ENCODE measurements around the gene HDAC4.

HDAC4 gene

DNA sequence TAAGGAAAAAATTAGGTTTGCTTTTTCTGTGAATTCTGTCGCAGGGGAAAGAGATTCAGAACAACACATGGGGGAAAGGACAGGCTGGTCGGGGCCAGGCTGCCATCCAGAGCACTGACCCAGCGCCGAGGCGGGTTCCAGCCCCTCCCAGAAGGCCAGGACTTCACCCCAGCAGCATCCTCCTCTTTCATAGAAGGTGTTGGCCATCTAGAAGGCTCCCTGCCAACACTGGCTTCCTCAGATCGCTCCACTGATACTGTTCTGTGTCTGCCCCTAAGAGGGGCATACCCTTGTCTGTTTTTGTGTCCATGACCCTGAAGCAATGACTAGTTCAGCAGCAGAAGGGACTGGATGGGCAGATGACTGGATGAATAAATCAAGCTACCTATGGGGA, 144.5 kb downstream of the HDAC4 start:
- no peaks in the 10 kb centered on the region for H3K36me3 ChIP-seq (ENCODE audit: control insufficient read depth in 2 of 2, insufficient read depth in 1 of 2, low read length in 2 of 2)
- H3K4me3 ChIP-seq (ENCODE audit: low read depth, low read length) = no peak overlapping the region
- no peak overlapping the region for H3K27ac ChIP-seq (ENCODE audit: extremely low read depth, low read depth, low read length)
- POLR2A ChIA-PET = interaction anchor here (1.1 kb wide), 1 partner anchor 145 kb away, joined by 5 read pairs; the partner anchor contains the start of gene HDAC4
- no peaks in the 10 kb centered on the region for H3K4me1 ChIP-seq (ENCODE audit: control insufficient read depth, insufficient read depth, low read length)
- CTCF ChIA-PET = no interaction called here
- TF ChIP-seq ZFHX2 (tag by site-specific recombination; conservative IDR thresholded peaks at IDR 0.05) = no peak
- no peak for TF ChIP-seq ZFP37 (tag by site-specific recombination; IDR thresholded peaks at IDR 0.05)
- TF ChIP-seq ZNF768 (tag by site-specific recombination; IDR thresholded peaks at IDR 0.05) = no peak
- no peak for TF ChIP-seq ZNF473 (tag by site-specific recombination; IDR thresholded peaks at IDR 0.05)
- TF ChIP-seq KLF16 (tag by site-specific recombination; IDR thresholded peaks at IDR 0.05) = no peak
- TF ChIP-seq ZNF510 (tag by site-specific recombination; IDR thresholded peaks at IDR 0.05; ENCODE audit: insufficient replicate concordance) = no peak
- TF ChIP-seq, protein P1, sequence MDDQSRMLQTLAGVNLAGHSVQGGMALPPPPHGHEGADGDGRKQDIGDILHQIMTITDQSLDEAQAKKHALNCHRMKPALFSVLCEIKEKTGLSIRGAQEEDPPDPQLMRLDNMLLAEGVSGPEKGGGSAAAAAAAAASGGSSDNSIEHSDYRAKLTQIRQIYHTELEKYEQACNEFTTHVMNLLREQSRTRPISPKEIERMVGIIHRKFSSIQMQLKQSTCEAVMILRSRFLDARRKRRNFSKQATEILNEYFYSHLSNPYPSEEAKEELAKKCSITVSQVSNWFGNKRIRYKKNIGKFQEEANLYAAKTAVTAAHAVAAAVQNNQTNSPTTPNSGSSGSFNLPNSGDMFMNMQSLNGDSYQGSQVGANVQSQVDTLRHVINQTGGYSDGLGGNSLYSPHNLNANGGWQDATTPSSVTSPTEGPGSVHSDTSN (CRISPR knock-in tag; IDR thresholded peaks at IDR 0.05) = no peak
- no peak for TF ChIP-seq ZNF19 (tag by site-specific recombination; IDR thresholded peaks at IDR 0.05; ENCODE audit: low read depth)
- no peak for TF ChIP-seq ZNF239 (tag by site-specific recombination; IDR thresholded peaks at IDR 0.05)
- no peaks in the 10 kb centered on the region; the same call in 1 of the 2 replicates for H3K9me3 ChIP-seq (ENCODE audit: control insufficient read depth, insufficient read depth, low read depth, low read length)

DNA sequence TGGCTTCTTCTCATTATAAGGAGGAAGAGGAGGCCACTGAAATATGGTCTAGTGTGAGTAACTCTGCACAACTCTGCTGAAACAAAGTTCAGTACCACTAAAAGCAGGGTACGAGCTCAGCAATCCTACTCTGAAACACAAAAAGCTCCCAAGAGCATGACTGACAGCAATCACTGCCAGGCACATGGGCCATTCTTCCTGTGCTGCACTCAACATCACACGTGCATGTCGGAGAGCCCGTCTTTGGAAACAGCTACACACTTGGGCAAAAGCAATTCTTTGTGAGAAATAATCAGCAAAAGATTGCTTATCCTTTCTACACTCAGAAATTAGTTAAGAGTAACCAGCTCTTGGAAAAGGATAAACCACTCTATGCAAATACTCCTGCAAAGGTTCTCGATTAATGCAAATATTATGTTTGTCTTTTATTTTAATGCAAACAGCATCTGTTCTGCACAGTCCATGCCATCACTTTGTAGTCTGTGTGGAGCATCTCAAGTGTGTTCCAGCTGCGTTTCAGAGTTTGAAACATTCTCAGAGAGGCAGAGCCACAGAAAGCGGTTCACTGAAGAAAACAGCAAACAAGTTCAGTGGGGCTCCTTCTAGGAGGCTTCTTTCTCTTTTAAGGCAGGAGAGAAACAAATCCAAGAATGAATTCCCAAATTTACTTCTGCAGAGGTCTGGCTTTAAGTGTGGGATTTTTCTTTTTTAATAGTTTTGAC, 145.0 kb downstream of the HDAC4 start:
- POLR2A ChIA-PET = no interaction called here
- Histone ChIP-seq H3K9me3 (ENCODE audit: control insufficient read depth, insufficient read depth, low read depth, low read length) (no peaks in the 10 kb centered on the region; the same call in 1 of the 2 replicates), H3K36me3 (ENCODE audit: control insufficient read depth in 2 of 2, insufficient read depth in 1 of 2, low read length in 2 of 2) (no peaks in the 10 kb centered on the region), H3K27ac (ENCODE audit: extremely low read depth, low read depth, low read length) (no peak overlapping the region), H3K4me1 (ENCODE audit: control insufficient read depth, insufficient read depth, low read length) (no peaks in the 10 kb centered on the region), H3K4me3 (ENCODE audit: low read depth, low read length) (no peak overlapping the region)
- CTCF ChIA-PET = interaction anchor here (0.7 kb wide), 1 partner anchor 24 kb away, joined by 3 read pairs; no protein-coding TSS in a partner anchor
- TF ChIP-seq ZNF416 (tag by site-specific recombination; IDR thresholded peaks at IDR 0.05) (no peak), KLF7 (tag by site-specific recombination; IDR thresholded peaks at IDR 0.05; ENCODE audit: borderline replicate concordance) (no peak)

DNA sequence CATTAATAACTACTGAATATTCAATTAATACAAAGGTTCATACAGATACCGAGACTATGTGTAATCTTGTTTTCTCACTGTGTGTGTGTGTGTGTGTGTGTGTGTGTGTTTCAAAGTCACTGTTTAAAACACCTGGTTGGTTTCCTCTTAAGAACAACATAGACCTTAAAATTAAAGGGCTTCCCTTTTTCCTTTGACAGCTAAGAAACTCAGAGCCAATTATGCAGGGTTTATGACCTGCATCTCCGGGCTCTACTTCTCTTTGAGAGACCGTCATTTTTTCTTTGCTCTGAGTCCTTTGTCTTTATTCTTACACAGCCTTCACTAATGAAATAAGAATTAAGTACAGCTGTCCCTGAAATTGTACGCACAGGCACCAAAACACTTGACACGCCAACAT, 145.6 kb downstream of the HDAC4 start:
- ChIA-PET CTCF (interaction anchor here (0.7 kb wide), 1 partner anchor 25 kb away, joined by 3 read pairs; no protein-coding TSS in a partner anchor), POLR2A (no interaction called here)
- Histone ChIP-seq H3K4me1 (ENCODE audit: control insufficient read depth, insufficient read depth, low read length) (no peaks in the 10 kb centered on the region), H3K4me3 (ENCODE audit: low read depth, low read length) (no peak overlapping the region), H3K36me3 (ENCODE audit: control insufficient read depth in 2 of 2, insufficient read depth in 1 of 2, low read length in 2 of 2) (no peaks in the 10 kb centered on the region), H3K9me3 (ENCODE audit: control insufficient read depth, insufficient read depth, low read depth, low read length) (no peaks in the 10 kb centered on the region; the same call in 1 of the 2 replicates), H3K27ac (ENCODE audit: extremely low read depth, low read depth, low read length) (no peak overlapping the region)
- TF ChIP-seq, protein P2, sequence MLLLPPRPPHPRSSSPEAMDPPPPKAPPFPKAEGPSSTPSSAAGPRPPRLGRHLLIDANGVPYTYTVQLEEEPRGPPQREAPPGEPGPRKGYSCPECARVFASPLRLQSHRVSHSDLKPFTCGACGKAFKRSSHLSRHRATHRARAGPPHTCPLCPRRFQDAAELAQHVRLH (tag by site-specific recombination; IDR thresholded peaks at IDR 0.05) = no peak
- TF ChIP-seq ZSCAN30 (tag by site-specific recombination; IDR thresholded peaks at IDR 0.05) (no peak), ZNF248 (tag by site-specific recombination; IDR thresholded peaks at IDR 0.05) (no peak), ZNF776 (tag by site-specific recombination; IDR thresholded peaks at IDR 0.05; ENCODE audit: borderline replicate concordance) (no peak), ZNF660 (tag by site-specific recombination; IDR thresholded peaks at IDR 0.05) (no peak), ZFP41 (tag by site-specific recombination; IDR thresholded peaks at IDR 0.05; ENCODE audit: borderline replicate concordance) (no peak), SCRT1 (tag by site-specific recombination; IDR thresholded peaks at IDR 0.05; ENCODE audit: borderline replicate concordance) (no peak), SP2 (tag by site-specific recombination; IDR thresholded peaks at IDR 0.05) (no peak), SP3 (tag by site-specific recombination; IDR thresholded peaks at IDR 0.05) (no peak), ZNF596 (tag by site-specific recombination; IDR thresholded peaks at IDR 0.05) (no peak), ZNF433 (tag by site-specific recombination; IDR thresholded peaks at IDR 0.05; ENCODE audit: low read depth) (no peak), ZFP69B (tag by site-specific recombination; IDR thresholded peaks at IDR 0.05) (no peak), ZNF623 (tag by site-specific recombination; IDR thresholded peaks at IDR 0.05) (no peak), EGR2 (tag by site-specific recombination; IDR thresholded peaks at IDR 0.05; ENCODE audit: low read depth) (no peak), GLI4 (tag by site-specific recombination; IDR thresholded peaks at IDR 0.05) (no peak), PRDM1 (tag by site-specific recombination; IDR thresholded peaks at IDR 0.05) (no peak)
- TF ChIP-seq, protein P3, sequence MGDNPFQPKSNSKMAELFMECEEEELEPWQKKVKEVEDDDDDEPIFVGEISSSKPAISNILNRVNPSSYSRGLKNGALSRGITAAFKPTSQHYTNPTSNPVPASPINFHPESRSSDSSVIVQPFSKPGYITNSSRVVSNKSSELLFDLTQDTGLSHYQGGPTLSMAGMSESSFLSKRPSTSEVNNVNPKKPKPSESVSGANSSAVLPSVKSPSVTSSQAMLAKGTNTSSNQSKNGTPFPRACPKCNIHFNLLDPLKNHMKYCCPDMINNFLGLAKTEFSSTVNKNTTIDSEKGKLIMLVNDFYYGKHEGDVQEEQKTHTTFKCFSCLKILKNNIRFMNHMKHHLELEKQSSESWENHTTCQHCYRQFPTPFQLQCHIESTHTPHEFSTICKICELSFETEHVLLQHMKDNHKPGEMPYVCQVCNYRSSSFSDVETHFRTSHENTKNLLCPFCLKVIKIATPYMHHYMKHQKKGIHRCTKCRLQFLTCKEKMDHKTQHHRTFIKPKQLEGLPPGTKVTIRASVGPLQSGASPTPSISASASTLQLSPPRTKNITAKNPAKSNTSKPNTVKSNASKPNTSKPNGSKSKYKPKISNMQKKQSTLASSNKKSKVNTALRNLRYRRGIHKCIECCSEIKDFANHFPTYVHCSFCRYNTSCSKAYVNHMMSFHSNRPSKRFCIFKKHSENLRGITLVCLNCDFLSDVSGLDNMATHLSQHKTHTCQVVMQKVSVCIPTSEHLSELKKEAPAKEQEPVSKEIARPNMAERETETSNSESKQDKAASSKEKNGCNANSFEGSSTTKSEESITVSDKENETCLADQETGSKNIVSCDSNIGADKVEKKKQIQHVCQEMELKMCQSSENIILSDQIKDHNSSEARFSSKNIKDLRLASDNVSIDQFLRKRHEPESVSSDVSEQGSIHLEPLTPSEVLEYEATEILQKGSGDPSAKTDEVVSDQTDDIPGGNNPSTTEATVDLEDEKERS (tag by site-specific recombination; IDR thresholded peaks at IDR 0.05) = no peak
